IPS DF 4.7 (cell line): ENCODE data around the gene TNNI3.
"Not testable (repeated sequence)": the region's sequence is repeated elsewhere in the genome, so short reads cannot be mapped to it uniquely, and the experiment has no call there.

ENCODE experiments used
- DNase-seq: peaks from one replicate; pipeline ENCODE4 v3.0.0-alpha.2; 2013; ENCODE audit warnings: low spot score; ENCODE audit errors: extremely low read depth

Gene TNNI3

GRCh38 chr19:55113570-55114039 is 43.9 kb downstream of the TNNI3 start:
- no peak for DNase-seq

- DNase-seq = no peak
These were observed 44.6 kb downstream of the TNNI3 start for GRCh38 chr19:55112777-55113569.

GRCh38 chr19:55112246-55112776 is 45.2 kb downstream of the TNNI3 start:
- no peak for DNase-seq

- no peak for DNase-seq
These were observed 46.2 kb downstream of the TNNI3 start for GRCh38 chr19:55111238-55111831.

- no peak for DNase-seq
These were observed 47.8 kb downstream of the TNNI3 start for GRCh38 chr19:55109527-55110291.

- DNase-seq = not testable (repeated sequence)
These were observed 50.3 kb downstream of the TNNI3 start for GRCh38 chr19:55107252-55107651.

GRCh38 chr19:55106591-55106990 is 50.9 kb downstream of the TNNI3 start:
- no peak for DNase-seq

- no peak for DNase-seq
These were observed 52.3 kb downstream of the TNNI3 start for GRCh38 chr19:55105237-55105636.

GRCh38 chr19:55103190-55103589 is 54.3 kb downstream of the TNNI3 start:
- no peak for DNase-seq
